GM19035 (cell line): ENCODE measurements around the gene LIPF.
"Not testable (repeated sequence)": the region's sequence is repeated elsewhere in the genome, so short reads cannot be mapped to it uniquely, and the experiment has no call there.

Experiments used
- ATAC-seq: cut with Tn5 transposase; IDR thresholded peaks from one replicate; pipeline ENCODE4 v1.9.1; 2021; ENCODE audit not compliant: unreplicated experiment

The LIPF gene, protein sequence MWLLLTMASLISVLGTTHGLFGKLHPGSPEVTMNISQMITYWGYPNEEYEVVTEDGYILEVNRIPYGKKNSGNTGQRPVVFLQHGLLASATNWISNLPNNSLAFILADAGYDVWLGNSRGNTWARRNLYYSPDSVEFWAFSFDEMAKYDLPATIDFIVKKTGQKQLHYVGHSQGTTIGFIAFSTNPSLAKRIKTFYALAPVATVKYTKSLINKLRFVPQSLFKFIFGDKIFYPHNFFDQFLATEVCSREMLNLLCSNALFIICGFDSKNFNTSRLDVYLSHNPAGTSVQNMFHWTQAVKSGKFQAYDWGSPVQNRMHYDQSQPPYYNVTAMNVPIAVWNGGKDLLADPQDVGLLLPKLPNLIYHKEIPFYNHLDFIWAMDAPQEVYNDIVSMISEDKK

DNA sequence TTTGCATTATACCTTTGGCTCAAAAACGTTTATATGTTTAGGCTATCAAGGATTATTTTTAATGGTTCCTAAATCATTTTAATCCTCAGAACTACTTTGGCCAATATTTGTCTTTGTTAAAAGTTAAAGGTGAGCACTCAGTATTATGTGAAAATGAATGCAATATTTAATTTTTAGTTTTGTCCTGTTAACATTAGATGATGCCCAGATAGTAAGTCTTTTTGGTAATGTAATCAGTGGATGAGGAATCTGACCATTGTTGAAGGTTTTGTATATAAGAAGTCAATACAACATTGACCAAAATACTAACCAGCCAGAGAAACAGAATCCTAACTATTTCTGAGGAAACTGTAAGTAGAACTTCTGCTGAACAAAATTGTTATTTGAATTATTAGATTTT is at the start of gene LIPF:
Gene LIPF (plus strand): TSS at position 301 of the 400 bp plus-strand sequence. CDS start 2,856 bp downstream, outside the sequence.
- ATAC-seq: no peak

DNA sequence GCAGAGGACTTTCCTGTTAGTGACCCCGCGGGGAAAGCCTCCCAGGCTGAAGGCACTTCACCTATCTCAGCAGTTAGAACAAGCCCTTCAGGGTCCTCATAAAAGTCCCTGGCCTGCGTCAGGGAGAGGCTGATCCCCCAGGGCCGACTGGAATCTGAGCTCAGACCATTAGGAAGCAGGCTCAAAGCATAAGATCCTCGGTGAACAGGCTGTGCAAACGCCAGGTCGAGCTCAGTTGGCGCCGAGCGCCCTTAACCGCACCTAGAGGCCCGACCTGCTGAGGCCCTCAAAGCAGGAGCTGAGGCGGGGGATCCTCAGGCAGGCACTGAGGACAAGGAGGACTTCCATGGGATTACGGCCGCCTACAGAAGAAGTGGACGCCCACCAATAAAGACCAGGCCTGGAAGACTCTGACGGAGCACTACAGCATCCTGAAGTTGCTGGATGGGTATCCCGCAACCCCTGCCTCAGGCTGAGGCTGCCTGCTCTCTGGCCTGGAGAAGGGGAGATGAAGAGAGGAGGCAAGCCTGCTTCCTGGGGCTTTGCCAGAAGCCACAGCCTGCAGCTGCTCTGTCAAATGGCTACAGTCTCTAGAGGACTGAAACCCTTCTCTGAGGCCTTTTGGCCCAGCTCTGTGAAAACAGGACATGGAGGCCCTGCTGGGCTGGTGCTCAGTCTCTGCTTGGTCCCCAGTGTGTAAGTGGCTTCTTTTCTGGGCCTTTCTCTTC is 47.8 kb upstream of the LIPF start:
- no peak for ATAC-seq

DNA sequence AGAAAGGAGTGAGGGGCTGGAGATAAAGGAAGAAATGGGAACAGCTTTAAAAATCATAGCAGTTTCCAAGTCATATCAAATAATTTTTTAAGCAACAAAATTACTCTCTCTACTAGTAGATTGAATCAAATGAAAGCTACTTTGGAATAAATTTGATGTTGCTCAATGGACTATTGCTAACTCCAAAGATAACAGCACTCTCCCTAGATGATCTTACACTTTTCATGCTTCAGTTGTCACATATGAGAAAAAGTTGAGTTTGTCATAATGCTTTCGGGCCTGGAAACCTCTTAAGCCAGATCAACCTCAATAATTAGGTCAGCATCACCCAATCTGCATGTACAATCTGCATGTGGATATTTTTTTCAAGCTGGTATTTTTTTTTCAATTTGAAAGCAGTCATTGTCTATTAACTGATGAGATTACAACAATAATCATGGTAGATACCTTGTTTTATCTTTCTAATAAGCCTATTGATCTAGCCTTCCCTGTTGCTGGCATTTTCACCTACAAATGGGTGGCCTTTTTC is 46.4 kb upstream of the LIPF start:
- ATAC-seq: no peak

DNA sequence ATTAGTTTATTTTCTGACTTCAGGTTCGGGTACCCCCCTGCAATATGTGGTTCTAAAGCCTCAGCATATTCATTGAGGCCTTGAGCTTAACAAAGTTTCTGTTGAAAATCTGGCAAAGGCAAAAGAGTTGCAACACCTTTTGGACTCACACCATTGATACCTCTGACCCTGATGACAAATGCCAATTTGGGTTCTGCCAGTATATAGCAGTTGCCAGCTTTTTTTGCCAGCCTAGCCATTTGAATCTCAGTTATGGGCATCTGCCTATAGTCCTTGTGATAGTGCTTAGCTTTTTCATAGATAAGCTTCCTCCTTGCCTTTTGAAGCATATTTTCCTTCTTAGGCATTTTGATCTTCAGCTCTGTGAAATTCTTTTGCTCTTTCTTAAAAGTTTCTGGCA is 45.7 kb upstream of the LIPF start:
- ATAC-seq: no peak

DNA sequence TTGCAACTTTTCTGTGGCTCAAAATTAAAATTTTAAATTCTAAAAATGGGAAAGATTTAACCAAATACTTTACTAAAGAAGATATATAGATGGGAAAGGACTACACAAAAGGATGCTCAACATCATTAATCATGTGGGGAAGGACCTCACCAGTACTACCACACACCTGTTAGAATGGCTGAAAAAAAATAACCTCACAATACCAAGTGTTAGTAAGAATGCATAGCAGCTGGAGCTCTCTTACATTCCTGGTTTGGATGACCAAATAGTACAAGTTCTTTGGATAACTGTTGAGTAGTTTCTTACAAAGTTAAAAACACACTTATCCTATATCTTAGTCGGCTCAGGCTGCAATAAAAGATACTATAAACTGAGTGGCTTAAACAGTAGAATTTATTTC is 43.8 kb upstream of the LIPF start:
- ATAC-seq: no peak

DNA sequence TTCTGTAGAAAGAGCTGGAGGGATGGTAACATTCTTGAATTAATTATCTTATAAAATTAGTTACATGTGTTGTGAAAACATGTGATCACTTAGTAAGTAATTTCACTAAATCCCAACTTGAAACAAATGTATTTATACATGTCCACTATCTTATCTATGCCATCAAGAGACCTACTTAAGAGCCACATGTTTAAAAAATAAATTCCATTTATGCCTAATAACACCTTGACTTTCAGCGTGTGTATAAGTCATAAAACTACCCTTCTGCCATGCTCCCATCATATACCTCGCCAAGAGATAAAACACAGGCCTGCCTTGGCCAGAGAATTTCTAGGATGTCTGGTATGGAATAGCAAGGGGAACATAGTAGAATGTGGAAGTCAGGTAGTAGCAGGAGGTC is 40.4 kb upstream of the LIPF start:
- ATAC-seq: no peak

DNA sequence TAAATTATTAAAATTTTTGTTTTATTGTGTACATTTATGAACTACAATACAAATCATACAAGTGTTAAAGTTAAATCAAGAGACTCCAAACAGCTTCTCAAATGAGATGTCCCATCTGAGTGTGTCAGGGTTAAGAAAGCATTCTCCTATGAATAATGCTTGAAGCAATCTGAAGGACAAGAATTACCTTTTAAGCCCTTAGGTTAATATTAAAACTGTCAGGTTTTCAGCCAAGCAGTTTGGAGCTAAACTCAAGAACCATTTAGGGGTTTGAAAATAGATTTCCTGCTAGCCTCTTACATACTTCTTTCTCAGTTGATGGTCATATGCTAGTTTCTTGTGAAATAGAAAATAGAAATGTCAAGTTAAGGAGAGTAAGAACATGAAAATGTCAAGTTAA is 39.4 kb upstream of the LIPF start:
- ATAC-seq: no peak

DNA sequence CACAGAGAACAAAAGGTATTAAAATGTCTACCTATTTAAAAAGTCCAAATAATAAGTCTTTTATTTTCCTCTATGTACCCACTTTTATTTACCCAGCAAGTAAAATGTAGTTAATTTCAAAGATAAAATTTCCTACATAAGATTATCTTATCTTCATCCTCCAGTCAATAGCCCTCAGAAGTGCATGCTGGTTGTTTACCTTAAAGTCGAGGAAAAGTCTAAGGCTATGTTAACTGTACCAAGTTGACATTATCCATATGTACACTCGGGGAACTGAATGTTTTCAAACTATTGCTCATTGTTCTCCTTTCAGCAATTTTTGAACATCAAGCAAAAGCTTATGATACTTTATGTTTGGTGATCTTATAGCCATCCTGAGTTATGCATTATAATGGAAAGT is 24.1 kb upstream of the LIPF start:
- ATAC-seq: no peak

DNA sequence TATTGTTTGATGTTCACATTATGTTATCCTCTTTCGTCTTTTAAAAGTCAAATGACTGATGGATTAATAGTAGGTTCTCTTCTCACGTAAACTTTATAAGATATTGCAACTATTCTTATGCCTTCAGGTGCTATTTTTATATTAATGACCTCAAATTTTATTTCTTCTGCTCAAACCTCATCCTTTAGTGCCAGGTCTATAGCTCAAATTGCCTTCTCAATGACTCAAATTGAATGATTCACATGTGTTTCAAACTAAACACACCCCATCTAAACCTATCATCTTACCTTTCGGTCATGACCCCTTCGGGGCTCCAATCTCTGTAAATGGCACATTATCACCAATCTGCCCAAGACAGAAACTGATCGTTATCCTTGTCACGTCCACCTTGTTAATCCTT is 22.0 kb upstream of the LIPF start:
- no peak for ATAC-seq

DNA sequence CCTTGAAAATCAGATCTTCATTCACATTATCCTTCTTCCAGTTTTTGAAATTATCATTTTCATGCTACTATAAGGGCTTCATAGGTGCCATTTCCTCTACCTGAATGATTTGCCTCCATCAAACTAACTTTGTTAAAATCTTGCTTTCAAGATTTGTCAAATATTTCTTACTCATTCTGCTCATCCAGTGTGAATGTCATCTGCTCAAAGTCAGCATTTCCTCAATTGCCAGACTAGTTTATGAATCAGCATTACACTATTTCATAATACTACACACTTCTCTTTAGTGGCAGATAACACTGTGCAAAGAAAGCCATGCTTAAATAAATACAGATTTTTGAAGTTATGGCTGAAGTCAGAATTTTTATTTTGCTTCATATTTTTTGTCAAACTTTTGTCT is 21.3 kb upstream of the LIPF start:
- no peak for ATAC-seq

DNA sequence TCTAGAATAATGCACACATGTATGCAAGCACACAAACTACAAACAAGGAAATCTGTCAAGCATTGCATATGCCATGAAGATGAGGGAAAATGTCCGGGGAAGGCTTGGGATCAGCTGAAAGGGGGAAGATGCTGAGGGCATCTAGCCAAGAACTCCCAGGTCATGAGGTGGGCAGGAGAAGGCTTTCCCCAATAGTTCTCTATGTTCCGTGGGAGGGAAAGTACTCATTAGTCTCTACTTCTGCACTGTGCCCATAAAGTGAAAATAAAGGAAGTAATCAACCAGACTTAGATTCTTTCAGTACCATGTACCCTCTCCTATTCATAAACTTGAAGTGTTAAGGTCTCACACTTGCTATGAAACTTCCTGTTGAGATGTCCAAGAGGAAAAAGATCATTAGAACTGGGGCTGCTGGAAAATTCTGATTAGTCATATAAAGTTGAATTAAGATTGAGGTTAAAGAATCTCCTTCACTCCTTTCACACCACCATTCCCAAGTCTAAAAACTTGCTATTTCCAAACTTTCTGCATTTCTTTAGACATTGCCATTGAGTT is 17.1 kb upstream of the LIPF start:
- no peak for ATAC-seq

DNA sequence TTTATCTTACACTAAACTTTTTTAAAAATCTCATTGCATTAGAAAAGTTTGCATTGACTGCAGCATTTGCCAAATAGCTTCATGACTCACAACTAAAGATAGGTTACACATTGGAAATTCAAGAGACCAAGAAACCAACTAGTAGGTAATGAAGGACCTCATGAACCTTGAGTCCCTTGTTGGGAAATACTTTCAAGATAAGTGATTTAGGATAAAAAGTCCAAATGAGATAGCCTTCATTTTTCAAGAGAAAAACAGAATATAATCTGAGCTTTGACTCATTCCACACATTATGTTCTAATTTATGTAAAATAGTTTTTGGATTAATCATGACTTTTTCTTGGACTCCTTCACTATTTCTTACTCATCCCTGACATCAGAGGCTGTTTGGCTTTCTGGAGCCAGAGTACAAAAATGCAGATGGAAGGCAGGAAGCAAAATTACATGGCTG is 13.1 kb upstream of the LIPF start:
- ATAC-seq: no peak

DNA sequence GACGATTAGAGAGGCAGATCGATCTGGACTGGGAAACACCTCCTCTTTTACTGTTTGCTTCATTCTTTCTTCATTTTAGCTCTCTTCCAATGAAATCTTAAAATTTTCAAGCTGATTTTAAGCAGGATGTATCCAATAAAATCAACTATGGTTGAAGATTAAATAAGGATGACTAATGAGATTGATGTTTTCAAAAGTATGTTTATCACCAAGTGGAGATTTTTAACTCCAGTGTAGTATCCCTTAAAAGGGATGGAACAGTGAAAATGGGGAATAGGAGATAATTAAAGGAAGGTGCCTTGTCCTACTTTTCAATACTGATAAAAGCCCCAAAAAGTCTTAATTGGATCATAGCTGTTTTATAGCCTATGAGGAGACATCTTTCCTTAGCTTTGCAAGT is 11.6 kb upstream of the LIPF start:
- no peak for ATAC-seq

DNA sequence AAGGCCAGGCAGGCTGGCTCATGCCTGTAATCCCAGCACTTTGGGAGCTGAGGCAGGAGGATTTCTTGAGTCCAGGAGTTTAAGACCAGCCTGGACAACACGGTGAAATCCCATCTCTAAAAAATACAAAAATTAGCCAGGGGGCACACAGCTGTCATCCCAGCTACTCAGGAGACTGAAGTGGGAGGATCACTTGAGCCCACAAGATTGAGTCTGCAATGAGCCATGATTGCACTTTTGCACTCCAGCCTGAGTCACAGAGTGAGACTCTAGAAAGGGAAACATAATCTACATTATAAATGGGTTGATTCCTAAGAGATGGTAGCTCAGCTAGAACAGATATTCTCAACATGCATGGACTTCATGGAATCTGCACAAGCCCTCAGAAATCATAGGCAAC is 6.3 kb upstream of the LIPF start:
- no peak for ATAC-seq

DNA sequence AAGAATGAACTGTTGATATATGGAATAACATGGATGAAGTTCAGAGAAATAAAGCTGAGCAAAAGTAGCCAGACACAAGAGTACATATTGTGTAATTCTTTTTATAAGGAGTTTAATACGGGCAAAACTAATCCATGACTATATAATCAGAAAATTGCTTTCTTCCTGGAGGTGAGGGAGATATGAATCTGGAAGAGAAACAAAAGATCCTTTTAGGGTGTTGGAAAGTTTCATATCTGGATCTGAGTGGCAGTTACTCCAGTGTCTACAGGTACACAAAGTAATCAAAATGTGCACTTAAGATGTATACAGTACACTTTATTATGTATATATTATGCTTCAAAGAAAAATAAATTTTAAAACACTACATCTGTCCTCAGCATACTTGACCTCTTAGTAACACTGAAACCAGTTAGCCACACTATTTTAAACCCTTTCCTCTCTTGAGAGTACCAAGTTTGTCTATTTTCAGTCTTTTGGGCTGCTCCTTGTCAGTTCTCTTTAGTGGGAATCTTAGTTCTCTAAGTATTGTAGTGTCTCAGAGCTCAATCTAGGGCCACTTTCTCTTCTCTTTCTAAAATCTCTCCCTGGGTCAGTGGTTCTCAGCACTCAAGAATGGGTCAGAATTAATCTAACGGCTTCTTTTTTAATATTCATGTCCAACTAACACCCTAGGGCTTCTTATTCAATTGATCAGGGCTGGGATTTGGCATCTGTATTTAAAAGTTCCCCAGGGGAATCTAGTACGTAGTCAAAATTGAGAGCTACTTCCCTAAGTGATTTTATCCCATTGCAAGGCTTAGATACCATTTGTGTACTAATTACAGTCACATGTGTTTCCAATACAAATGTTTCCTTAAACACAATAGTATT is 4.3 kb upstream of the LIPF start:
- ATAC-seq: no peak

DNA sequence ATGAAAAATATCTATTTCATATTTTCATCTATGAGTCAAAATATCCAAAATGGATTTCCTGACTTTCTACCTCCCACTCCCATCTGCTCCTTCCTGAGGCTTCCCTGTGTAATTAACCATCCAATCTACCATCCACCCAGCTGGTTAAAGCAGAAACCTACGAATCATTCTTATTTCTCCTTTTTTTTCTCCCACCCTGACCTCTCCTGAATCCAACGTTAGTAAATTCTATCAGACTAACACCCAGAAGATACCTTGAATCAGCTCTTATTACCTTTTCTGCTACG is 3.7 kb upstream of the LIPF start:
- no peak for ATAC-seq

DNA sequence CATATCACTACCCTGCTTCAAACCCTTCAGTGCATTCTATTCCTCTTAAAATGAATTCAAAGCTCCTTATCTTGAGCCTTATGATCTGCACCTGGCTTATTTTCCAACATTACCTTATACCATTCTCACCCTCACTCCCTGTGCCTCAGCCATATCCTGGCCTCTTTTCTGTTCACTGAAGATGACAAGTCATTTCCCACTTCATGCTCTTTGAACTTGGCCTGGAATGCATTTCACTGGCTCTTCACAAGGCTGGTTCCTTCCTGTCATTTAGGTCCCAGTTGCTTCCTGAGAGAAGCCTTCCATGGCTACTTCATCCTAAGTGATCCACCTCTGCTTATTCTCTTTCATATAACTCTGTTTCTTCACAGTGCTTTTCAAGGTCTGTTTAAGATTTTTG is 3.2 kb upstream of the LIPF start:
- ATAC-seq: no peak

DNA sequence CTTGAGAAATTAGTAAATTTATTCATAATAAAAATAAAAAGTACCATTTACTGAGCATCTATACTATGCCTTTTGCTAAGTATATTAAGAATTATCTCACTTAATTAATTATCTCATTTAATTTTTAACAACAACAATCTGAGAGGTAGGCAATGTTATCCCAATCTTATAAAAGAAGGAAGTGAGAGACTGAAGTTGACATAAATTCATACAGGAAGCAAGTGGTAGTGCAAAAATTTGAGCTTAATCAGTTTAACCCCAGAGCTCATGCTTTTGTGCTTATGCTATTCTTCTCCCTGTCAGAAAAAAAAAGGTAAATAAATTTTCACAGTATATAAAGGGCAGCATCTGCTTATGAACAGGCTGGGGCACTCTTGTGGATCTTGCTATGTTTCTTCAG is 2.7 kb upstream of the LIPF start:
- ATAC-seq: no peak

DNA sequence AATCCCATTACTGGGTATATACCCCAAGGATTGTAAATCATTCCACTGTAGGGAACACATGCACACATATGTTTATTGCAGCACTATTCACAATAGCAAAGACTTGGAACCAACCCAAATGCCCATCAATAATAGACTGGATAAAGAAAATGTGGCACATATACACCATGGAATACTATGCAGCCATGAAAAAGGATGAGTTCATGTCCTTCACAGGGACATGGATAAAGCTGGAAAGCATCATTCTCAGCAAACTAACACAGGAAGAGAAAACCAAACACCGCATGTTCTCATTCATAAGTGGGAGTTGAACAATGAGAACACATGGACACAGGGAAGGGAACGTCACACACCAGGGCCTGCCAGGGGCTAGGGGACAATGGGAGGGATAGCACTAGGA is 1.1 kb upstream of the LIPF start:
- ATAC-seq: not testable (repeated sequence)

DNA sequence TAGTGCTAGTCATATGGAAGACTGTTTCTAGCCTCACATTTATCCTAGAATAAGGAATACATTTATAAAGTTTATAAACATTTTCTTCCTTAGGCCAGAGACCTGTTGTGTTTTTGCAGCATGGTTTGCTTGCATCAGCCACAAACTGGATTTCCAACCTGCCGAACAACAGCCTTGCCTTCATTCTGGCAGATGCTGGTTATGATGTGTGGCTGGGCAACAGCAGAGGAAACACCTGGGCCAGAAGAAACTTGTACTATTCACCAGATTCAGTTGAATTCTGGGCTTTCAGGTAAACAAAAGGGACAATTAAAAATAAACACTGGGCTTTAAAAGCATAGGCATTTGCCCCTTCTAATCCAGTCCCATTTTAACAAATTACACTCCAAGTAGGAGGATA is 4.2 kb downstream of the LIPF start:
- no peak for ATAC-seq

DNA sequence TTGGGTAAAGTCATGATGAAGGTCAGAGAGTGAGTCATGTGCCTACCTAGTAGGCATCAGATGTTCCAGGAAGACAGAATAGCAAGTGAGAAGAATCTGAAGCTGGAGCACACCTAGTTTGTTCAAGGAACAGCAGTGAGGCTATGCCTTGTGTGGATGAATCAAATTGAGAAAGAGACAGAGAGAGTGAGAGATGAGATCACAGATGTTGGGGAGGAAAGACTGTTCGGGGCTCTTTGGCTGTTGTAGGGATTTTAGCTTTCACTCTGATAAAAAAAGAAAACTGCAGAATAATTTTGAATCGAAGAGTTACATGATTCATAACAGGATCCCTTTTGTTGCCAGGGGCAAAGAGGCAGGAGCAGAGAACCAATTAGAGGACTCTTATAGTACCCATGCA is 6.3 kb downstream of the LIPF start:
- no peak for ATAC-seq
